GM18508 (cell line): Measurements from ENCODE around the gene KRI1.
"Not testable (repeated sequence)": the region's sequence is repeated elsewhere in the genome, so short reads cannot be mapped to it uniquely, and the experiment has no call there.

Source experiments
- ATAC-seq: cut with Tn5 transposase; IDR thresholded peaks from one replicate; pipeline ENCODE4 v1.9.1; 2021; ENCODE audit warnings: moderate number of reproducible peaks; ENCODE audit not compliant: insufficient read depth, unreplicated experiment

Gene KRI1

GRCh38 chr19:10551698-10552301 lies 14.0 kb downstream of the KRI1 start:
- ATAC-seq = no peak

- ATAC-seq = not testable (repeated sequence)
Observed at GRCh38 chr19:10551006-10551405, 14.8 kb downstream of the KRI1 start.

- ATAC-seq = no peak
Observed at GRCh38 chr19:10550336-10550735, 15.5 kb downstream of the KRI1 start.

- no peak for ATAC-seq
Observed at GRCh38 chr19:10549733-10550132, 16.1 kb downstream of the KRI1 start.

- no peak for ATAC-seq
Observed at GRCh38 chr19:10548746-10549276, 17.0 kb downstream of the KRI1 start.

- ATAC-seq = no peak
Observed at GRCh38 chr19:10546817-10547216, 19.0 kb downstream of the KRI1 start.

GRCh38 chr19:10544753-10545251 lies 21.0 kb downstream of the KRI1 start:
- no peak for ATAC-seq

- ATAC-seq = no peak
Observed at GRCh38 chr19:10544242-10544752, 21.5 kb downstream of the KRI1 start.

- no peak for ATAC-seq
Observed at GRCh38 chr19:10543420-10544241, 22.2 kb downstream of the KRI1 start, which contains the start of gene ATG4D. ATG4D (plus strand) TSS chr19:10543904; CDS start chr19:10544091, 187 bp downstream.

- no peak for ATAC-seq
Observed at GRCh38 chr19:10543059-10543419, 22.8 kb downstream of the KRI1 start.

GRCh38 chr19:10539016-10539415 lies 26.8 kb downstream of the KRI1 start:
- not testable (repeated sequence) for ATAC-seq

- ATAC-seq = no peak
Observed at GRCh38 chr19:10538204-10538983, 27.4 kb downstream of the KRI1 start.

- ATAC-seq = no peak
Observed at GRCh38 chr19:10537668-10538067, 28.1 kb downstream of the KRI1 start.

- no peak for ATAC-seq
Observed at GRCh38 chr19:10535613-10536012, 30.2 kb downstream of the KRI1 start.

- ATAC-seq = no peak
Observed at GRCh38 chr19:10533646-10534386, 32.0 kb downstream of the KRI1 start.

- ATAC-seq = no peak
Observed at GRCh38 chr19:10532457-10532856, 33.4 kb downstream of the KRI1 start.

- not testable (repeated sequence) for ATAC-seq
Observed at GRCh38 chr19:10526887-10527286, 38.9 kb downstream of the KRI1 start.

GRCh38 chr19:10525636-10526035 lies 40.2 kb downstream of the KRI1 start:
- ATAC-seq = no peak

GRCh38 chr19:10523135-10523636 lies 42.6 kb downstream of the KRI1 start:
- ATAC-seq = no peak
